Right hindlimb (tissue), 1 donor: ENCODE results near the gene SMOC1.

Source experiments
- DNase-seq: peaks from one replicate; pipeline ENCODE4 v3.0.0-alpha.2; 2018

SMOC1 gene

GRCh38 chr14:69945912-69946311 is 66.7 kb downstream of the SMOC1 start:
- no peak for DNase-seq

GRCh38 chr14:69948351-69948750 is 69.1 kb downstream of the SMOC1 start:
- DNase-seq: peak; percentile 31

GRCh38 chr14:69951263-69951662 is 72.0 kb downstream of the SMOC1 start:
- DNase-seq: no peak

GRCh38 chr14:69951935-69952334 is 72.7 kb downstream of the SMOC1 start:
- DNase-seq: no peak

- peak; percentile 54 for DNase-seq
These were observed 74.2 kb downstream of the SMOC1 start for GRCh38 chr14:69953266-69953915.

- DNase-seq: no peak
These were observed 76.9 kb downstream of the SMOC1 start for GRCh38 chr14:69955855-69956845.

GRCh38 chr14:69956970-69957369 is 77.8 kb downstream of the SMOC1 start:
- no peak for DNase-seq

- DNase-seq: no peak
These were observed 78.8 kb downstream of the SMOC1 start for GRCh38 chr14:69957986-69958385.

GRCh38 chr14:69959136-69959535 is 79.9 kb downstream of the SMOC1 start:
- DNase-seq: no peak

GRCh38 chr14:69960296-69960695 is 81.1 kb downstream of the SMOC1 start:
- no peak for DNase-seq

GRCh38 chr14:69963966-69964365 is 84.8 kb downstream of the SMOC1 start:
- no peak for DNase-seq

GRCh38 chr14:69964841-69965240 is 85.6 kb downstream of the SMOC1 start:
- no peak for DNase-seq

- no peak for DNase-seq
These were observed 88.9 kb downstream of the SMOC1 start for GRCh38 chr14:69968132-69968531.

GRCh38 chr14:69968681-69969080 is 89.5 kb downstream of the SMOC1 start:
- no peak for DNase-seq

- DNase-seq: no peak
These were observed 93.5 kb downstream of the SMOC1 start for GRCh38 chr14:69972755-69973154.

GRCh38 chr14:69973846-69974245 is 94.6 kb downstream of the SMOC1 start:
- DNase-seq: no peak

- no peak for DNase-seq
These were observed 100.7 kb downstream of the SMOC1 start for GRCh38 chr14:69979882-69980281.

GRCh38 chr14:69980457-69981425 is 101.5 kb downstream of the SMOC1 start:
- DNase-seq: peak; percentile 45

- DNase-seq: peak; percentile 49
These were observed 103.1 kb downstream of the SMOC1 start for GRCh38 chr14:69982220-69982839.

- DNase-seq: peak; percentile 75
These were observed 103.7 kb downstream of the SMOC1 start for GRCh38 chr14:69982886-69983285.

GRCh38 chr14:69983317-69983716 is 104.1 kb downstream of the SMOC1 start:
- no peak for DNase-seq

GRCh38 chr14:69985463-69985862 is 106.2 kb downstream of the SMOC1 start:
- no peak for DNase-seq
